GM19240 (cell line): ENCODE results near the gene NAA25.
"Not testable (repeated sequence)": the region's sequence is repeated elsewhere in the genome, so short reads cannot be mapped to it uniquely, and the experiment has no call there.

Source experiments
- DNase-seq: peaks from one replicate; pipeline ENCODE4 v3.0.0; 2011; ENCODE audit warnings: low spot score; ENCODE audit not compliant: insufficient read length

Gene NAA25

GRCh38 chr12:112010415-112011344 is 97.9 kb downstream of the NAA25 start:
- no peak for DNase-seq

GRCh38 chr12:112009596-112009995 is 99.0 kb downstream of the NAA25 start:
- DNase-seq, result not testable (repeated sequence)

- DNase-seq, result no peak
These were observed 99.7 kb downstream of the NAA25 start for GRCh38 chr12:112008918-112009317.

- no peak for DNase-seq
These were observed 100.6 kb downstream of the NAA25 start for GRCh38 chr12:112007945-112008344.

- DNase-seq, result no peak
These were observed 102.9 kb downstream of the NAA25 start for GRCh38 chr12:112005419-112006395.

GRCh38 chr12:112004041-112004440 is 104.5 kb downstream of the NAA25 start:
- no peak for DNase-seq

- no peak for DNase-seq
These were observed 107.0 kb downstream of the NAA25 start for GRCh38 chr12:112001576-112001975.

GRCh38 chr12:112000820-112001219 is 107.8 kb downstream of the NAA25 start:
- no peak for DNase-seq

GRCh38 chr12:111999129-111999528 is 109.5 kb downstream of the NAA25 start:
- DNase-seq, result not testable (repeated sequence)

GRCh38 chr12:111998015-111998414 is 110.6 kb downstream of the NAA25 start:
- DNase-seq, result no peak

GRCh38 chr12:111997300-111997699 is 111.3 kb downstream of the NAA25 start:
- no peak for DNase-seq

GRCh38 chr12:111995782-111996480 is 112.7 kb downstream of the NAA25 start:
- no peak for DNase-seq

- DNase-seq, result not testable (repeated sequence)
These were observed 114.1 kb downstream of the NAA25 start for GRCh38 chr12:111994211-111995111.

GRCh38 chr12:111993292-111994150 is 115.1 kb downstream of the NAA25 start:
- no peak for DNase-seq

GRCh38 chr12:111992464-111992863 is 116.1 kb downstream of the NAA25 start:
- DNase-seq, result no peak

GRCh38 chr12:111991946-111992345 is 116.6 kb downstream of the NAA25 start:
- no peak for DNase-seq

- no peak for DNase-seq
These were observed 117.0 kb downstream of the NAA25 start for GRCh38 chr12:111991535-111991934.

- no peak for DNase-seq
These were observed 123.8 kb downstream of the NAA25 start for GRCh38 chr12:111984820-111985219.

GRCh38 chr12:111981987-111982386 is 126.6 kb downstream of the NAA25 start:
- no peak for DNase-seq
